ENCODE results near the gene APOBEC2.
"Not testable (repeated sequence)": the region's sequence is repeated elsewhere in the genome, so short reads cannot be mapped to it uniquely, and the experiment has no call there.

DNA sequence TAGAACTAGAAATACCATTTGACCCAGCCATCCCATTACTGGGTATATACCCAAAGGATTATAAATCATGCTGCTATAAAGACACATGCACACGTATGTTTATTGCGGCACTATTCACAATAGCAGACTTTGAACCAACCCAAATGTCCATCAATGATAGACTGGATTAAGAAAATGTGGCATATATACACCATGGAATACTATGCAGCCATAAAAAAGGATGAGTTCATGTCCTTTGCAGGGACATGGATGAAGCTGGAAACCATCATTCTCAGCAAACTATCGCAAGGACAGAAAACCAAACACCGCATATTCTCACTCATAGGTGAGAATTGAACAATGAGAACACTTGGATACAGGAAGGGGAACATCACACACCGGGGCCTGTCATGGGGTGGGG is 37.1 kb upstream of the APOBEC2 start:
- TF ChIP-seq, protein P1, sequence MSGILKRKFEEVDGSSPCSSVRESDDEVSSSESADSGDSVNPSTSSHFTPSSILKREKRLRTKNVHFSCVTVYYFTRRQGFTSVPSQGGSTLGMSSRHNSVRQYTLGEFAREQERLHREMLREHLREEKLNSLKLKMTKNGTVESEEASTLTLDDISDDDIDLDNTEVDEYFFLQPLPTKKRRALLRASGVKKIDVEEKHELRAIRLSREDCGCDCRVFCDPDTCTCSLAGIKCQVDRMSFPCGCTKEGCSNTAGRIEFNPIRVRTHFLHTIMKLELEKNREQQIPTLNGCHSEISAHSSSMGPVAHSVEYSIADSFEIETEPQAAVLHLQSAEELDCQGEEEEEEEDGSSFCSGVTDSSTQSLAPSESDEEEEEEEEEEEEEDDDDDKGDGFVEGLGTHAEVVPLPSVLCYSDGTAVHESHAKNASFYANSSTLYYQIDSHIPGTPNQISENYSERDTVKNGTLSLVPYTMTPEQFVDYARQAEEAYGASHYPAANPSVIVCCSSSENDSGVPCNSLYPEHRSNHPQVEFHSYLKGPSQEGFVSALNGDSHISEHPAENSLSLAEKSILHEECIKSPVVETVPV (CRISPR knock-in tag; IDR thresholded peaks at IDR 0.05), result not testable (repeated sequence)
- TF ChIP-seq, protein P2, sequence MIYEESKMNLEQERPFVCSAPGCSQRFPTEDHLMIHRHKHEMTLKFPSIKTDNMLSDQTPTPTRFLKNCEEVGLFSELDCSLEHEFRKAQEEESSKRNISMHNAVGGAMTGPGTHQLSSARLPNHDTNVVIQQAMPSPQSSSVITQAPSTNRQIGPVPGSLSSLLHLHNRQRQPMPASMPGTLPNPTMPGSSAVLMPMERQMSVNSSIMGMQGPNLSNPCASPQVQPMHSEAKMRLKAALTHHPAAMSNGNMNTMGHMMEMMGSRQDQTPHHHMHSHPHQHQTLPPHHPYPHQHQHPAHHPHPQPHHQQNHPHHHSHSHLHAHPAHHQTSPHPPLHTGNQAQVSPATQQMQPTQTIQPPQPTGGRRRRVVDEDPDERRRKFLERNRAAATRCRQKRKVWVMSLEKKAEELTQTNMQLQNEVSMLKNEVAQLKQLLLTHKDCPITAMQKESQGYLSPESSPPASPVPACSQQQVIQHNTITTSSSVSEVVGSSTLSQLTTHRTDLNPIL (CRISPR knock-in tag; IDR thresholded peaks at IDR 0.05; ENCODE audit: low read depth), result not testable (repeated sequence)
- TF ChIP-seq TCF4 (CRISPR knock-in tag; IDR thresholded peaks at IDR 0.05; ENCODE audit: borderline replicate concordance); ZFP3 (CRISPR knock-in tag; IDR thresholded peaks at IDR 0.05); ZFP30 (CRISPR knock-in tag; IDR thresholded peaks at IDR 0.05): not testable (repeated sequence)
